SHP77 treated with DMSO at 0.1 percent for 48 hours (cell line): ENCODE data around the gene PKN1.

Experiments used
- DNase-seq: peaks from one replicate; lab custom pipeline; 2025; lab: John Stamatoyannopoulos, UW

Gene PKN1

GRCh38 chr19:14406645-14407401, 26.3 kb upstream of the PKN1 start:
- DNase-seq, result no peak

DNA sequence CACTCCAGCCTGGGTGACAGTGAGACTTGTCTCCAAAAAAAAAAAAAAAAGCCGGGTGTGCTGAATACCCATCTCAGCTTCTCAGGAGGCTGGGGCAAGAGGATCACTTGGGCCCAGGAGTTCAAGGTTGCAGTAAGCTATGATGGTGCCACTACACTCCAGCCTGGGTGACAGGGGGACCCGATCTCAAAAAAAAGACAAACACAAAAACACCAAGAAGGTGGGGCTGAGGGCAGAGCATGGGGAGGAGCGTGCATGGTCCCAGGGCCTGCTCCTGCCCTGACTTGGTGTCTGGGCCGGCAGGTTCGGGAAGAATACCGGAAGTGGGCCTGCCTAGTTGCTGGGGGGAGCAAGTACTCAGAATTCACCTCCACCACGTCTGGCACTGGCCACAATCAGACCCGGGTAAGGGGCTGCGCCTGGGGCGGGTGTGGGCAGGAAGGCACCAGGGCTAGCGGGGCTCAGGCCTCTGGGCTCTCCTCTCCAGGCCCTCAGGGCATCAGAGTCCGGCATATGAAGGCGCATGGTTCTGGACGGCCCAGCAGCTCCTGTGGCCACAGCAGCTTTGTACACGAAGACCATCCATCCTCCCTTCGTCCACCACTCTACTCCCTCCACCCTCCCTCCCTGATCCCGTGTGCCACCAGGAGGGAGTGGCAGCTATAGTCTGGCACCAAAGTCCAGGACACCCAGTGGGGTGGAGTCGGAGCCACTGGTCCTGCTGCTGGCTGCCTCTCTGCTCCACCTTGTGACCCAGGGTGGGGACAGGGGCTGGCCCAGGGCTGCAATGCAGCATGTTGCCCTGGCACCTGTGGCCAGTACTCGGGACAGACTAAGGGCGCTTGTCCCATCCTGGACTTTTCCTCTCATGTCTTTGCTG, 25.3 kb upstream of the PKN1 start:
- DNase-seq, result no peak

GRCh38 chr19:14408491-14409145, 24.5 kb upstream of the PKN1 start:
- DNase-seq, result no peak

DNA sequence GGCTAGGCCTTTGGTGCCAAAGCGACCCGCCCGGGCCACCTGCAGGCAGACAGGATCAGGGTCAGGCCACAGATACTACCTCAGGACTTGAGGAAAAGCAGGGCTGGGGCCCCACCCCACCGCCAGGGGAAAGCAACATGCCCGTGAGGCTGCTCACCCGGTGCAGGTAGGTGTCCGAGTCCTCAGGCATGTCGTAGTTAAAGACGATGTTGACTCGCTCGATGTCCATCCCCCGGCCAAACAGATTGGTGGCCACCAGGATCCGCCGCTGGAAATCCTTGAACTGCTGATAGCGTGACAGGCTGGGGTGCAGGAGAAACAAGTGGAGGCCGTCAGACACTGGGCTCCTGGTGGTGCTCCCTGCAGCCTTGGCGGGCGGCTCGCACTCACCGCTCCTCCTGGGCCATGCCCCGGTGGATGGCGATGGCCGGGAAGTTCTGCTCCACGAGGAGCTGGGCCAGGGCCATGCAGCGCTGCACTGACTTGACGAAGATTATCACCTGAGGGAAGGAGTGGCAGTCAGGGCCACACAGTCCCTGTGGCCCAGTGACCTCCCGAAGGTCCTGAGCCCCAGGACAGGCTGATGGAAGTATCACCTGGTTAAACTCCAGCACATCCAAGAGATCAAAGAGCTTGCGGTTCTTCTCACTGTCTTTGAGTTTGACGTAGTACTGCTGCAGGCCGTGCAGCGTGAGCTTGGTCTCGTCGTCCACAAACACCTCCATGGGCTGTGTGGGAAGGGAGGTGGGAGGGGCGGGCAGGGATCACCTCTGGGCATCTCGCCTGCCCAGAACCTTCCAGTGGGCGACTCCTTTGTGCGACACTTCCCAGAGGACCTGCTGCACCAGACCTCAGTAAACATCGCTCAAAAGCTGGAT, 23.7 kb upstream of the PKN1 start:
- DNase-seq, result no peak

- no peak for DNase-seq
Measured at GRCh38 chr19:14410091-14411051, 22.7 kb upstream of the PKN1 start.

DNA sequence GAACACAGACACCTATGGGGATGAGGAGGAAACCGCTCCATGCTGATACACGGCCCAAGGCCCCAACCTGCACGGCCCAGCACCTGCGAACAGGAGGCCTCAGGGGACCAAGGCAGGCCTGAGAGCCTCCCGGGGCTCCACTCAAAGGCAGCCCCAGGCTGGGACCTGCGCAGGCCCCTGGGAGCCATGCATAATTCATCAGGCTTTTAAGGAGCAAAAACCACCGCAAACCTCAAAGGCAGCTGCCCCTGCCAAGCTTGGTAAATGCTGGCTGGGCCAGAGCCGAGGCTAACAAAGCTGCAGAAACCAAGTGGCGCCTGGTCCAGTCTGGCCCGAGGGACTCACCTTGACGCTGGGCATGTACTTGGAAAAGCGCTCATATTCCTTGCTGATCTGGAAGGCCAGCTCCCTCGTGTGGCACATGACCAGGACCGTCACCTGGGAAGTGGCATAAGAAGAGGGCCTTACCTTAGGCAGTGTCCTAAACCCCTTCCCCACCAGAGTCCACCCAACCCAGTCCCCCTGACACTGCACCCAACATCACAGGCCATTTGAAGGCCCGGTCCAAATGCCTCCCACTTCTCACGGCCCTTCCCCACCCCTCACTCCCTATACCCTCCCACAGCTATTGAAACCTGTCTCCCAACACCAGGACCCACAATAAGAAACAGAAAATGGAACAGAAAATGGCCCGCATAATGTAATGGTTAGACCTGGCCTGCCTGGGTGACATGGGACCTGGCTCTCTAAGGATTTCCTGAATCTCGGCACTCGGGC, 21.8 kb upstream of the PKN1 start:
- DNase-seq, result no peak

GRCh38 chr19:14411938-14412245, 21.2 kb upstream of the PKN1 start:
- DNase-seq, result no peak

DNA sequence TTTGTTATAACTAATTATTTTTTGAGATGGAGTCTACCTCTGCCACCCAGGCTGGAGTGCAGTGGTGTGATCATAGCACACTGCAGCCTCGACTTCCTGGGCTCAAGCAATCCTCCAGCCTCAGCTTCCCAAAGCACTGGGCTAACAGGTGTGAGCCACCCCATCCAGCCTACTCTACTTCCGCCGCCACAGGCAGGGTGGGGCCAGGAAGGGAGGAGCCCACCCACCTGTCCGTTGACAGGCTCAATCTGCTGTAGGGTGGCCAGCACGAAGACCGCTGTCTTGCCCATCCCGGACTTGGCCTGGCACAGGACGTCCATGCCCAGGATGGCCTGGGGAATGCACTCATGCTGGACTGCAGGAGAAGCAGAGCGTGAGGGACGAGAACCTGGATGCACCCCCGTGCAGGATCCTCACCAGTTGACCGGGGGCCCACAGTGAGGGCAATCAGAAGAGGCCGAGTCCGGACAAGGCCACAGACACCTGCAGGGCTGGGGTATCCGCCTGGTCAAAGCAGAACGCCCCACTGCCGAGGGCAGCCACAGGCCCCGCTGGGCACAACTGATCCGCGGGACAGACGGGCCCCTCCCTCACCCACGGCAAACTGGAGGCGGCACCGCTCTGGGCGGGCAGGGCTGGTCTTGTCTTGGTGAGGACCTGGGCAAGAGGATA, 20.6 kb upstream of the PKN1 start:
- no peak for DNase-seq

- no peak for DNase-seq
Measured at GRCh38 chr19:14412996-14413692, 20.0 kb upstream of the PKN1 start.

DNA sequence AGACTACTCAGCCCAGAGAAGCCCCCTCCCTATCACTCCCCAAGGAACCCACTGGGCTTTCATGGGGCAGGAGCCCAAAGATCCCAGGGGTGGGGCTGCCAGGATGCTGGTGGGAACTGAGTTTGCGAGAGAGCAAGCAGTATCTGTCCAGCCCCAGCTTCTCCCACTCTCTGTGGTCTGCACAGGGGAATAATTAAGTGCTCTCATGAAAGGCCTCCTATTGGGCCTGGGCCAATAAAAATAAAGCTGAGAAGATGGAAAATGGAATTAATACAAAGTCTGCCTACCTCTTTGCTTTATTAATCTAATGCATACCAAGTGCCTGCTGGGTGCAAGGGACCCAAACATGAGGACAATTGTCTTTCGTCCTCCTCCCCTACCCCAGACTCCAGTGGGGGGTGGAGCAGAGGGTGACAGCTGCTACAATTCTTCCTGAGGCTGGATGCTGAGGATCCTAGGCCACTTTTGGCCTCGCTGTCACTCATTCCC, 19.4 kb upstream of the PKN1 start:
- no peak for DNase-seq

DNA sequence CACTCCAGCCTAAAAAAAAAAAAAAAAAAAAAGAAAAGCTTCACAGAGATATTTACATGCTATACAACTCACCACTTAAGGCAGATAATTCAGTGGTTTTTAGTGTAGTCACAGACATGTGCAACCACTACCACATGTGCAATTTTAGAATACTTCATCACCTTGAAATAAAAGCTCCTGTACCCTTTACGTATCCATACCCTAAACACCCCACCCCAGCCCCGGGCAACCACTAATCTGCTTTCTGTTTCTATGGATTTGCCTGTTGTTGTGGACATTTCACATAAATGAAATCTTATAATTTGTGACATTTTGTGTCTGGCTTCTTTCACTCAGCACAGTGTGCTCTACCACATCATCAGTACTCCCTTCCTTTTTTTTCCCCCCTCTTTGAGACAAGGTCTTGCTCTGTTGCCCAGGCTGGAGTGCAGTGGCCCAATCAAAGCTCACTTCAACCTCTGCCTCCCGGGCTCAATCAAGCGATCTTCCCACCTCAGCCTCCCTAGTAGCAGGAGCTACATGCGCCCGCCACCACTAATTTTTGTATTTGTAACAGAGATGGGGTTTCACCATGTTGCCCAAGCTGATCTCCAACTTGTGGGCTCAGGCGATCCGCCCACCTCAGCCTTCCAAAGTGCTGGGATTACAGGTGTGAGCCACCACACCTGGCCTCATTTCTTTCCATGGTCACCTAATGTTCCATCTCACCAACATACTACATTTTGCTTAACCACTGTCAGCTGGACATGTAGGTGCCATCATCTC, 18.0 kb upstream of the PKN1 start:
- DNase-seq, result no peak

- DNase-seq, result no peak
Measured at GRCh38 chr19:14416817-14417231, 16.3 kb upstream of the PKN1 start.

GRCh38 chr19:14418856-14419105, 14.3 kb upstream of the PKN1 start:
- DNase-seq, result no peak

DNA sequence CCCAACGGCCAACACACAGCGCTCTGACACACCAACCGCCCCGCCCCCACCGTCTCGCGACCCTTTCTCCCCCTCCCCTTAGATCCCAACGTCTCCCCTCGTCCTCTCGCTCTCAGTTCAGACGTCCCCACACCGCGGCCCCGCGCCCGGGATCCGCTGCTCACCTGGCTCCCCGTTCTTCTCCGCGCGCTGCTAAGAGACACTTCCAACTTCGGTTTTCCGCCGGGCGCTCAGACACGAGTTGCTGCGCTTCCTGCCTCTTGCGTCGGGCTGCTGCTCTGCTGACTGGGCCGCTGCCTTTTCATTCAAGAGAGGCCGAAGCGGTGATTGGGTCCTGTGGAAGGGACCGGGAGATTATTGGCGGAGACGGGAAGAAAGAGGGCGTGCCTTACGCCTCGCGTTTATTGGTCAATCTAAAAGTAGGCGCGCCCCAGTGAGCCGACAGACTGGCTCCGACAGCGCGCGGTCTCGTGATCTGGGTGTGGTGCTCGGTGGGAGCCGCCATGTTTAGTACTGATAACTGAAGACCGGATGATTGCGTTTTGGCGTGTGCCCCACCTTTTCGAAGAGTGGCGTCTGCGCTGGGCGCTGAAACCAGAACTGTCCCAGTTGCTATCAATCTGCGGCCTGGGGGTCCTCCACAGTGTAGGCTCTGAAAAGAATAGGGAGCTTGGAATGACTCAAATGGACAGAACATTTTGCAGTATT, 13.8 kb upstream of the PKN1 start, which contains the start of gene DDX39A:
TSS of gene DDX39A (minus strand) at position 236 of the 708 bp plus-strand sequence. CDS start 6,121 bp downstream, outside the sequence.
- DNase-seq, result peak; percentile 99

DNA sequence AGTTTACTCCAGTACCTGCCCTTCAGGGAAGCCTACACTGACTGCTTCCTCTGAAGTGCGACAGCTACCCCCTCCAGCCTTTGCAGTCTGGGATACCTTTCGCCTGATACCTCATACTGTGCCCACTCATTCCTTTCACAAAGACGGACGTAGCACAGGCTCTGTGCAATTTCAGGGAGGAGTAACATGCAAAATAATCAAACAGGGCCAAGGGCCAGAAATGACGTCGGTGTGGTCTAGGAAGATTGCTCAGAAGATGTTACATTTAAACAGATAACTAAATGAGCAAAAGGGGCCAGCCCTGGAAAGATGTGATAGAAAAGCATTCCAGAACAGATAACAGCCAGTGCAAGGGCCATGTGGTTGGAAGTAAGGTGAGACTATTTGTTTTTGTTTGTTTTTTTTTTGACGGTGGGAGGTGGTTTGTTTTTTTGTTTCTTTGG, 7.4 kb upstream of the PKN1 start:
- DNase-seq, result no peak

- no peak for DNase-seq
Measured at GRCh38 chr19:14427461-14427860, 5.6 kb upstream of the PKN1 start.

DNA sequence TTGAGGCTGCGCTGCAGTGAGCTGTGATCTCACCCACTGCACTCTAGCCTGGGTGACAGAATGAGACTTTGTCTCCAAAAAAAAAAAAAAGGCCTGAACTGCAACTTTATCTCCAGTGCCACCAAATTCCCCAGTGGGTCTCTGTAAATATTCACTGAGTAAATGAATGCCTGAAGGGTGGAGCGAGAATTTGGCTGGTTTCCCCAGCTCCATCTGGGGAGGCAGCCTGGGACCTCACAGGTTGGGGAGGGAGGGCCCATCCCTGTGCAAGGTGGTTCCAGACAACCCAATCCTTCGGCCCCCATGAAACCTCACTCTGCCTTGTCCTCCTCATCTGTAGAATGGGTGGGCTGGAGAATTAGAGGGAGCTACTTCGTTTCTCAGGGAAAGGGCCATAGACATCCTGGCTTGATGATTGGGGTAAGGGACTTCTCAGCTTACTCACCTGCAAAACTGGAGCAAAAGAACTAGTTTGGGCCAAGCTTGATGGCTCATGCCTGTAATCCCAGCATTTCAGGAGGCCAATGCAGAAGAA, 4.2 kb upstream of the PKN1 start:
- DNase-seq, result no peak
